Fibroblast of lung (primary cell): Measurements from ENCODE around the gene S100A1. TPM values are rescaled to one million over a fixed set of nuclear protein-coding genes. Genes with fewer than 3 reads are reported as not detected.

Source experiments
- DNase-seq, 2 donors: peaks; one replicate each; pipeline versions ENCODE4 v3.0.0 to v3.0.0-alpha.2; 2010; ENCODE audit warnings: low read depth in 2 of 2
- H2AFZ ChIP-seq: 2 replicates; pipeline ENCODE4 v1.5.1; 2012; ENCODE audit warnings: low read length, control low read depth, inconsistent platforms
- H3K27ac ChIP-seq: 2 replicates; pipeline ENCODE4 v1.5.1; 2011; ENCODE audit warnings: low read length, control low read depth; ENCODE audit not compliant: insufficient read depth
- H3K27me3 ChIP-seq: 2 replicates; pipeline ENCODE4 v1.5.1; 2011; ENCODE audit warnings: mild to moderate bottlenecking, low read length; ENCODE audit not compliant: control insufficient read depth, insufficient read depth
- H3K36me3 ChIP-seq: 2 replicates; pipeline ENCODE4 v1.5.1; 2011; ENCODE audit warnings: low read length; ENCODE audit not compliant: control insufficient read depth, insufficient read depth
- H3K4me1 ChIP-seq: 2 replicates; pipeline ENCODE4 v1.5.1; 2011; ENCODE audit warnings: low read length; ENCODE audit not compliant: control insufficient read depth, insufficient read depth; ENCODE audit errors: extremely low read depth
- H3K4me2 ChIP-seq: 2 replicates; pipeline ENCODE4 v1.5.1; 2011; ENCODE audit warnings: low read length, control low read depth; ENCODE audit not compliant: insufficient read depth; ENCODE audit errors: extremely low read depth
- H3K4me3 ChIP-seq, 4 experiments: fragments of 200-600 bp in 1 of 4; sonication (generic) in 1 of 4; replicated peaks in 1 of 4; 2 replicates each; pipeline ENCODE4 v1.5.1; 2011 to 2016; ENCODE audit warnings: low read length in 4 of 4, low read depth in 3 of 4, mild to moderate bottlenecking in 3 of 4, control low read depth in 2 of 4, inconsistent platforms in 1 of 4, mixed read lengths in 1 of 4; ENCODE audit not compliant: insufficient read depth in 1 of 4; ENCODE audit errors: control extremely low read depth in 1 of 4
- H3K79me2 ChIP-seq: 2 replicates; pipeline ENCODE4 v1.5.1; 2012; ENCODE audit warnings: mild to moderate bottlenecking, low read length, inconsistent platforms; ENCODE audit not compliant: control insufficient read depth, insufficient read depth
- H3K9ac ChIP-seq: 2 replicates; pipeline ENCODE4 v1.5.1; 2011; ENCODE audit warnings: mild to moderate bottlenecking, low read length, control low read depth; ENCODE audit not compliant: insufficient read depth
- H3K9me3 ChIP-seq: 2 replicates; pipeline ENCODE4 v1.5.1; 2012; ENCODE audit warnings: low read depth, low read length; ENCODE audit not compliant: control insufficient read depth, insufficient read depth
- H4K20me1 ChIP-seq: 2 replicates; pipeline ENCODE4 v1.5.1; 2011; ENCODE audit warnings: low read length; ENCODE audit not compliant: control insufficient read depth, insufficient read depth; ENCODE audit errors: extremely low read depth
- CTCF ChIP-seq, 2 donors: IDR thresholded peaks in 1 of 2; conservative IDR thresholded peaks in 1 of 2; 1 replicate in 1 of 2; 2 replicates in 1 of 2; pipeline ENCODE4 v1.5.1; 2011 to 2012; ENCODE audit warnings: low read length in 2 of 2, control low read depth in 1 of 2, inconsistent platforms in 1 of 2, low read depth in 1 of 2, mild to moderate bottlenecking in 1 of 2
- EZH2 ChIP-seq: IDR thresholded peaks from 2 replicates; pipeline ENCODE4 v1.5.1; 2012; ENCODE audit warnings: low read length, control low read depth, mild to moderate bottlenecking; ENCODE audit errors: missing control alignments
- polyA plus RNA-seq, 2 donors: library from polyadenylated mRNA; depleted of rRNA in 1 of 2; stranded (reverse) in 1 of 2; unstranded in 1 of 2; fragments of >200 nt; gene quantifications; 2 replicates each; pipeline ENCODE4 v1.2.1, GENCODE V29; 2011 to 2012; ENCODE audit warnings: missing spikeins in 1 of 2
- total RNA-seq: library from RNA; depleted of rRNA; stranded (reverse); fragments of >200 nt; gene quantifications from 2 replicates; pipeline ENCODE4 v1.2.1, GENCODE V29; 2014

The S100A1 gene
- total and polyA plus RNA-seq, 2 donors (not counting 1 experiment from before 2014, with no cell fraction given) = 0.17 to 9.7 TPM

DNA sequence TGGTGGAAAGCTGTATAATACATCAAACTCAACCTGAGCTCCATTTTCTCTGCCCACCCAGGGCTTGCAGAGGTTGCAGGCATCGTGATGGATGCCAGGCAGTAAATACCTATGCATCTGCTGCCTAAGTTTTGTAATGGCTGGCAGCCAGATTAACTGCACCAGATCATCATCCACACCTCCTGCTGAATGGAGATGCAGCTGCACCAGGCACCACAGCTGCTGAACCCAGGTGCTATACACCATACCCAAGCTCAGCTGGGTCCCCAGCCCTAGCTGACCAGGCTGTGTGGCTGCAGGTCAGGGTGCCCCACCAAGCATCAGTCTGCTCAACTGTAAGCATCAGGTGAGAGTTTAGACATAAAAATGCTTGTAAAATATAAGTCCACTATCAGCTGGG, 23.5 kb downstream of the S100A1 start:
- TF ChIP-seq EZH2 (no peak), CTCF (conservative IDR thresholded peaks at IDR 0.05 in 1 of 2, IDR thresholded peaks at IDR 0.05 in 1 of 2; ENCODE audit: low read depth in 1 of 2, low read length in 2 of 2) (no peak)
- H3K27ac ChIP-seq = no peak overlapping the region
- no peak for DNase-seq
- no peaks in the 10 kb centered on the region for H3K36me3 ChIP-seq
- no peaks in the 10 kb centered on the region for H3K79me2 ChIP-seq
- no peak overlapping the region for H3K4me3 ChIP-seq
- no peaks in the 10 kb centered on the region for H3K27me3 ChIP-seq
- H3K9ac ChIP-seq = no peak overlapping the region
- no peaks in the 10 kb centered on the region for H4K20me1 ChIP-seq
- H3K4me2 ChIP-seq = no peak overlapping the region
- peaks cover 3% of the 10 kb centered on the region for H3K4me1 ChIP-seq
- H3K9me3 ChIP-seq = no peaks in the 10 kb centered on the region
- no peak overlapping the region for H2AFZ ChIP-seq

GRCh38 chr1:153652805-153653500, 24.7 kb downstream of the S100A1 start:
- no peaks in the 10 kb centered on the region for H3K27me3 ChIP-seq
- H3K27ac ChIP-seq = no peak overlapping the region
- peak overlapping the region; percentile 47 for H2AFZ ChIP-seq
- no peak overlapping the region for H3K9ac ChIP-seq
- TF ChIP-seq CTCF (conservative IDR thresholded peaks at IDR 0.05 in 1 of 2, IDR thresholded peaks at IDR 0.05 in 1 of 2; ENCODE audit: low read depth in 1 of 2, low read length in 2 of 2) (no peak), EZH2 (no peak)
- no peaks in the 10 kb centered on the region for H4K20me1 ChIP-seq
- H3K4me3 ChIP-seq = no peak overlapping the region
- no peaks in the 10 kb centered on the region for H3K36me3 ChIP-seq
- peak overlapping the region; percentile 25 for H3K4me2 ChIP-seq
- H3K9me3 ChIP-seq = no peaks in the 10 kb centered on the region
- H3K4me1 ChIP-seq = peaks cover 3% of the 10 kb centered on the region
- H3K79me2 ChIP-seq = no peaks in the 10 kb centered on the region
- DNase-seq = peak; percentile 21 to 68

DNA sequence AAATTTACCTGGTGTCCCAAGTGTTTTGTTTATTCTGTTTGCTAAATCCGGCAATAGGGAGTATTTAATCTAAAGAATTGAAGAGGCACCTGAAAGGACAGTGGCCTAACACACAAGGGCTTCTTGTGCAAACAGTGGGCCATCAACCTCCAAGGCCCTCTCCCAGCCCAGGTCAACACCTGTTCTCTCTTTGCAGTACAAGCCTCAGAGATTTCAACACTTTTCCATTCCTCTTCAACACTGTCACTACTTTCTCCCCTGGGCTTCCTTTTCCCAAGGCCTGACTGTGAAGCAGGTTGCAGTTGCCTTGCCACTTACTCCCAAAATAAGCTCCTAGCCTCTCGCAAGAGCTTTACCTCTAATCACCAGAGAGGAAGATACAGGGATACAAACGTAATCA, 27.1 kb downstream of the S100A1 start:
- no peaks in the 10 kb centered on the region for H3K27me3 ChIP-seq
- H4K20me1 ChIP-seq = no peaks in the 10 kb centered on the region
- no peak for DNase-seq
- peaks cover 12% of the 10 kb centered on the region for H3K79me2 ChIP-seq
- no peaks in the 10 kb centered on the region for H3K36me3 ChIP-seq
- no peak overlapping the region for H2AFZ ChIP-seq
- no peak overlapping the region for H3K4me2 ChIP-seq
- H3K27ac ChIP-seq = no peak overlapping the region
- no peak overlapping the region for H3K9ac ChIP-seq
- H3K4me1 ChIP-seq = peaks cover 3% of the 10 kb centered on the region
- no peaks in the 10 kb centered on the region for H3K9me3 ChIP-seq
- TF ChIP-seq EZH2 = no peak
- TF ChIP-seq CTCF (conservative IDR thresholded peaks at IDR 0.05 in 1 of 2, IDR thresholded peaks at IDR 0.05 in 1 of 2; ENCODE audit: low read depth in 1 of 2, low read length in 2 of 2) = no peak
- no peak overlapping the region for H3K4me3 ChIP-seq
